ENCODE measurements around the gene RGMA. TPM values are rescaled to one million over a fixed set of nuclear protein-coding genes. Genes with fewer than 3 reads are reported as not detected.

RGMA gene
- polyA plus RNA-seq (2011; rRNA removed) (0.17 and 0.36 TPM in 2 replicates), polyA minus RNA-seq (2011; rRNA and poly(A)+ RNA removed) (0.13 and 0.18 TPM in 2 replicates)

- POLR2A ChIA-PET: no interaction called here
These were observed at the start of gene RGMA for GRCh38 chr15:93088981-93089726. TSS of gene RGMA (minus strand) at chr15:93089211. CDS start at chr15:93088932, 279 bp downstream.

GRCh38 chr15:93136606-93137005, 47.6 kb upstream of the RGMA start:
- peaks cover 15% of the 10 kb centered on the region; the same call in 1 of the 2 replicates for H3K9me3 ChIP-seq (ENCODE audit: control insufficient read depth, insufficient read depth, low read length)
- no peak overlapping the region for H3K27ac ChIP-seq (ENCODE audit: low read depth, low read length)
- H3K27me3 ChIP-seq (ENCODE audit: control insufficient read depth, insufficient read depth, low read length): no peaks in the 10 kb centered on the region
- no peak overlapping the region for H3K4me3 ChIP-seq (ENCODE audit: low read depth, low read length)
- ChIA-PET CTCF (no interaction called here), POLR2A (no interaction called here)
- no peak for TF ChIP-seq CTCF (IDR thresholded peaks at IDR 0.05; ENCODE audit: low read depth, low read length)
- DNase-seq (ENCODE audit: low read depth, low spot score): no peak

More at GRCh38 chr15:93088981-93089726, at the start of gene RGMA:
- Histone ChIP-seq H3K9me3 (ENCODE audit: control insufficient read depth, insufficient read depth, low read length) (no peaks in the 10 kb centered on the region; the same call in 1 of the 2 replicates), H3K27ac (ENCODE audit: low read depth, low read length) (no peak within 1 kb of the TSS), H3K4me3 (ENCODE audit: low read depth, low read length) (peak within 1 kb of the TSS; percentile 31), H3K27me3 (ENCODE audit: control insufficient read depth, insufficient read depth, low read length) (peaks cover 60% of the 10 kb centered on the region)
- no peak for TF ChIP-seq CTCF (IDR thresholded peaks at IDR 0.05; ENCODE audit: low read depth, low read length)
- DNase-seq (ENCODE audit: low read depth, low spot score): no peak
- CTCF ChIA-PET: interaction anchor here (0.6 to 2.5 kb wide), 19 partner anchors 11 to 1036 kb away, joined by 3 to 31 read pairs (median 8); no protein-coding TSS in a partner anchor

GRCh38 chr15:93135997-93136397, 47.0 kb upstream of the RGMA start:
- POLR2A ChIA-PET: no interaction called here
- CTCF ChIA-PET: no interaction called here
- peaks cover 11% of the 10 kb centered on the region; the same call in 1 of the 2 replicates for H3K9me3 ChIP-seq (ENCODE audit: control insufficient read depth, insufficient read depth, low read length)
- H3K27ac ChIP-seq (ENCODE audit: low read depth, low read length): no peak overlapping the region
- TF ChIP-seq CTCF (IDR thresholded peaks at IDR 0.05; ENCODE audit: low read depth, low read length): no peak
- no peaks in the 10 kb centered on the region for H3K27me3 ChIP-seq (ENCODE audit: control insufficient read depth, insufficient read depth, low read length)
- no peak overlapping the region for H3K4me3 ChIP-seq (ENCODE audit: low read depth, low read length)
- DNase-seq (ENCODE audit: low read depth, low spot score): no peak

GRCh38 chr15:93135459-93135858, 46.4 kb upstream of the RGMA start:
- Histone ChIP-seq H3K4me3 (ENCODE audit: low read depth, low read length) (no peak overlapping the region), H3K9me3 (ENCODE audit: control insufficient read depth, insufficient read depth, low read length) (peaks cover 11% of the 10 kb centered on the region; the same call in 1 of the 2 replicates), H3K27me3 (ENCODE audit: control insufficient read depth, insufficient read depth, low read length) (no peaks in the 10 kb centered on the region), H3K27ac (ENCODE audit: low read depth, low read length) (no peak overlapping the region)
- ChIA-PET POLR2A (no interaction called here), CTCF (no interaction called here)
- DNase-seq (ENCODE audit: low read depth, low spot score): no peak
- no peak for TF ChIP-seq CTCF (IDR thresholded peaks at IDR 0.05; ENCODE audit: low read depth, low read length)

GRCh38 chr15:93131485-93132095, 42.6 kb upstream of the RGMA start:
- ChIA-PET POLR2A (no interaction called here), CTCF (no interaction called here)
- Histone ChIP-seq H3K4me3 (ENCODE audit: low read depth, low read length) (no peak overlapping the region), H3K27me3 (ENCODE audit: control insufficient read depth, insufficient read depth, low read length) (no peaks in the 10 kb centered on the region), H3K27ac (ENCODE audit: low read depth, low read length) (no peak overlapping the region), H3K9me3 (ENCODE audit: control insufficient read depth, insufficient read depth, low read length) (peaks cover 11% of the 10 kb centered on the region)
- TF ChIP-seq CTCF (IDR thresholded peaks at IDR 0.05; ENCODE audit: low read depth, low read length): no peak
- no peak for DNase-seq (ENCODE audit: low read depth, low spot score)

All from AG04450 (cell line).